Measurements from ENCODE around the gene ZDHHC21.

ZDHHC21 gene

GRCh38 chr9:14662060-14662453 is 31.2 kb downstream of the ZDHHC21 start:
- TF ChIP-seq EGR1 (IDR thresholded peaks at IDR 0.05) (no peak), TAF1 (IDR thresholded peaks at IDR 0.05; ENCODE audit: low read depth) (no peak), RAD21 (IDR thresholded peaks at IDR 0.05; ENCODE audit: low read depth) (no peak), TCF12 (IDR thresholded peaks at IDR 0.05; ENCODE audit: low read depth) (no peak), FOXM1 (IDR thresholded peaks at IDR 0.05; ENCODE audit: borderline replicate concordance, low read depth) (no peak), REST (IDR thresholded peaks at IDR 0.05; ENCODE audit: low read depth) (no peak), NFIC (IDR thresholded peaks at IDR 0.05) (no peak), MAX (IDR thresholded peaks at IDR 0.05) (no peak)

DNA sequence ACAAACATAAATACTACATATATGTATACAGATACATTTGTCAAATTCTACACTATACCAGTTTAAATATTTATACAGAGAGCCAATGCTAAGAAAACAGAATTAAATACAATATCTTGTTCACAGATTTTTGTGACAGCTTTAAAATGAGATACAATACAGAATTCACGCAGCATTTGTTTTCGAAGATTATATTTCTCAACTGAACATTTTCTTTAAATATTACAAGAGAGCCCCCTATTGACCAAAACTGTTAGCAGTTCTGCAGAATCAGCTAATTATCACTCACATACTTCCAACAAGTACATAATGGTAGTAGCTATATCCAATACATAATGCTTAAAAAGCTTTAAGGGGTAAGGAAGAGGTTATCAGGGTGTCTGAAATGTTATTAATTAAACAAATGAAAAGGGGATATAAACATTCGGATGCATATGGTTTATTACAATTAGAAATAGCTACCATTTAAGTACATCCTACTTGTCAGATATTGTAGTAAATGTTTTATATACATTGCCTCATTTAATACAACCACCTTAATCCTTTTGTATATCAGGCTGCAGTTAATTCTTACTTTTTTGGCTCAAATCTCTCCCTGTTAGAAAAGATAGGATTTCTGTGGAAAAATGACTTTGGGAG is 31.7 kb downstream of the ZDHHC21 start:
- TF ChIP-seq EP300 (IDR thresholded peaks at IDR 0.05; ENCODE audit: borderline replicate concordance) (no peak), EGR1 (IDR thresholded peaks at IDR 0.05) (no peak), REST (IDR thresholded peaks at IDR 0.05; ENCODE audit: low read depth) (no peak), NFIC (IDR thresholded peaks at IDR 0.05) (no peak), YY1 (IDR thresholded peaks at IDR 0.05; ENCODE audit: low read depth) (no peak), TAF1 (IDR thresholded peaks at IDR 0.05; ENCODE audit: low read depth) (no peak), ZBTB7A (IDR thresholded peaks at IDR 0.05; ENCODE audit: low read depth) (no peak), RAD21 (IDR thresholded peaks at IDR 0.05; ENCODE audit: low read depth) (peak; percentile 32; the same call in 1 of the 2 replicates)

DNA sequence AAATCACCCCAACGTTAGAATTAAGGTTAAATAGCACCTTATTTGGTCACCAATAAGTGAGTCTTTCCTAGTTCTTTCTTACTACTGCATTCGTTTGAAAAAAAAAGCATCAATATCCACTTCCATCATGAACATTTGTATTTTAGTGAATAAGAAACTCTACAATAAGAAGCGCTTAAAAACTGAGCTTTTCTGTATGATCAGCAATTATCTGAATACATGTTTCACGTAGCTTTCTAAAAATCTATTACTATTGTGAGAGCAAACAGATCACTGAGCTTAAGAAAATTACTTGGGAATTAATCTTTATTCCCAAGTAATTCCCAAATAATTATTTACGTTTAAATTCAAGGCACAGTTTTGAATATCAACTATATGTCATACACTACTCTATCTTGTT is 32.5 kb downstream of the ZDHHC21 start:
- TF ChIP-seq CEBPB (IDR thresholded peaks at IDR 0.05) = no peak
- no peak for TF ChIP-seq USF1 (IDR thresholded peaks at IDR 0.05)
- TF ChIP-seq EGR1 (IDR thresholded peaks at IDR 0.05) = no peak
- TF ChIP-seq RAD21 (IDR thresholded peaks at IDR 0.05; ENCODE audit: low read depth) = no peak
- no peak for TF ChIP-seq ZBTB7A (IDR thresholded peaks at IDR 0.05; ENCODE audit: low read depth)
- no peak for TF ChIP-seq EP300 (IDR thresholded peaks at IDR 0.05; ENCODE audit: borderline replicate concordance)
- TF ChIP-seq YY1 (IDR thresholded peaks at IDR 0.05; ENCODE audit: low read depth) = no peak
- no peak for TF ChIP-seq TCF12 (IDR thresholded peaks at IDR 0.05; ENCODE audit: low read depth)
- no peak for TF ChIP-seq MAX (IDR thresholded peaks at IDR 0.05)

- TF ChIP-seq TAF1 (IDR thresholded peaks at IDR 0.05; ENCODE audit: low read depth) (no peak), NFIC (IDR thresholded peaks at IDR 0.05) (no peak), TCF12 (IDR thresholded peaks at IDR 0.05; ENCODE audit: low read depth) (no peak), RAD21 (IDR thresholded peaks at IDR 0.05; ENCODE audit: low read depth) (no peak), TEAD4 (IDR thresholded peaks at IDR 0.05) (no peak), ZBTB7A (IDR thresholded peaks at IDR 0.05; ENCODE audit: low read depth) (no peak), CEBPB (IDR thresholded peaks at IDR 0.05) (no peak), USF1 (IDR thresholded peaks at IDR 0.05) (no peak), YY1 (IDR thresholded peaks at IDR 0.05; ENCODE audit: low read depth) (no peak), CREB1 (IDR thresholded peaks at IDR 0.05; ENCODE audit: low read depth) (no peak), REST (IDR thresholded peaks at IDR 0.05; ENCODE audit: low read depth) (no peak), MAX (IDR thresholded peaks at IDR 0.05) (no peak), FOXM1 (IDR thresholded peaks at IDR 0.05; ENCODE audit: borderline replicate concordance, low read depth) (no peak), EP300 (IDR thresholded peaks at IDR 0.05; ENCODE audit: borderline replicate concordance) (no peak)
These were observed 38.3 kb downstream of the ZDHHC21 start for GRCh38 chr9:14654932-14655331.

Data from Ishikawa (cell line).